Stomach (tissue), 4 donors: ENCODE data around the gene GOT2.

Experiments used
- EP300 ChIP-seq: sonication (generic); formaldehyde crosslinking; IDR thresholded peaks from one replicate; pipeline ENCODE4 v1.6.1; 2017; ENCODE audit warnings: antibody characterized with exemption
- POLR2A ChIP-seq, 4 donors: fragments of 450-650 bp; IDR thresholded peaks; one replicate each; pipeline ENCODE4 v1.6.1; 2016; ENCODE audit warnings: antibody characterized with exemption in 4 of 4, control low read depth in 2 of 4, mild to moderate bottlenecking in 1 of 4, moderate library complexity in 1 of 4
- POLR2AphosphoS5 ChIP-seq, 3 donors: sonication (generic); formaldehyde crosslinking; IDR thresholded peaks; one replicate each; pipeline ENCODE4 v1.6.1; 2016; ENCODE audit warnings: antibody characterized with exemption in 3 of 3
- TF ChIP-seq, protein P1 (sequence below), 7 experiments: fragments of 450-650 bp in 4 of 7; fragments of 200-600 bp in 3 of 7; sonication (generic) in 3 of 7; IDR thresholded peaks; one replicate each; pipeline ENCODE4 v1.5.1; 2016 to 2019; ENCODE audit warnings: antibody characterized with exemption in 7 of 7, control low read depth in 2 of 7, mild to moderate bottlenecking in 1 of 7

GRCh38 chr16:58732545-58733247, 1.4 kb downstream of the GOT2 start:
- TF ChIP-seq, protein P1, sequence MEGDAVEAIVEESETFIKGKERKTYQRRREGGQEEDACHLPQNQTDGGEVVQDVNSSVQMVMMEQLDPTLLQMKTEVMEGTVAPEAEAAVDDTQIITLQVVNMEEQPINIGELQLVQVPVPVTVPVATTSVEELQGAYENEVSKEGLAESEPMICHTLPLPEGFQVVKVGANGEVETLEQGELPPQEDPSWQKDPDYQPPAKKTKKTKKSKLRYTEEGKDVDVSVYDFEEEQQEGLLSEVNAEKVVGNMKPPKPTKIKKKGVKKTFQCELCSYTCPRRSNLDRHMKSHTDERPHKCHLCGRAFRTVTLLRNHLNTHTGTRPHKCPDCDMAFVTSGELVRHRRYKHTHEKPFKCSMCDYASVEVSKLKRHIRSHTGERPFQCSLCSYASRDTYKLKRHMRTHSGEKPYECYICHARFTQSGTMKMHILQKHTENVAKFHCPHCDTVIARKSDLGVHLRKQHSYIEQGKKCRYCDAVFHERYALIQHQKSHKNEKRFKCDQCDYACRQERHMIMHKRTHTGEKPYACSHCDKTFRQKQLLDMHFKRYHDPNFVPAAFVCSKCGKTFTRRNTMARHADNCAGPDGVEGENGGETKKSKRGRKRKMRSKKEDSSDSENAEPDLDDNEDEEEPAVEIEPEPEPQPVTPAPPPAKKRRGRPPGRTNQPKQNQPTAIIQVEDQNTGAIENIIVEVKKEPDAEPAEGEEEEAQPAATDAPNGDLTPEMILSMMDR (IDR thresholded peaks at IDR 0.05), result no peak
- TF ChIP-seq POLR2A (IDR thresholded peaks at IDR 0.05), result no peak
- TF ChIP-seq POLR2AphosphoS5 (IDR thresholded peaks at IDR 0.05), result no peak
- TF ChIP-seq EP300, result no peak
